Stimulated activated CD8-positive, alpha-beta memory T cell treated with anti-CD3 and anti-CD28 coated beads, Interleukin-15, amount 100 ng/mL, for 24 hours (primary cell): ENCODE measurements around the gene HDGFL2.
"Not testable (repeated sequence)": the region's sequence is repeated elsewhere in the genome, so short reads cannot be mapped to it uniquely, and the experiment has no call there.

ENCODE experiments used
- DNase-seq: peaks from one replicate; pipeline ENCODE4 v3.0.0-alpha.2; 2020; ENCODE audit warnings: low read depth

HDGFL2 gene

DNA sequence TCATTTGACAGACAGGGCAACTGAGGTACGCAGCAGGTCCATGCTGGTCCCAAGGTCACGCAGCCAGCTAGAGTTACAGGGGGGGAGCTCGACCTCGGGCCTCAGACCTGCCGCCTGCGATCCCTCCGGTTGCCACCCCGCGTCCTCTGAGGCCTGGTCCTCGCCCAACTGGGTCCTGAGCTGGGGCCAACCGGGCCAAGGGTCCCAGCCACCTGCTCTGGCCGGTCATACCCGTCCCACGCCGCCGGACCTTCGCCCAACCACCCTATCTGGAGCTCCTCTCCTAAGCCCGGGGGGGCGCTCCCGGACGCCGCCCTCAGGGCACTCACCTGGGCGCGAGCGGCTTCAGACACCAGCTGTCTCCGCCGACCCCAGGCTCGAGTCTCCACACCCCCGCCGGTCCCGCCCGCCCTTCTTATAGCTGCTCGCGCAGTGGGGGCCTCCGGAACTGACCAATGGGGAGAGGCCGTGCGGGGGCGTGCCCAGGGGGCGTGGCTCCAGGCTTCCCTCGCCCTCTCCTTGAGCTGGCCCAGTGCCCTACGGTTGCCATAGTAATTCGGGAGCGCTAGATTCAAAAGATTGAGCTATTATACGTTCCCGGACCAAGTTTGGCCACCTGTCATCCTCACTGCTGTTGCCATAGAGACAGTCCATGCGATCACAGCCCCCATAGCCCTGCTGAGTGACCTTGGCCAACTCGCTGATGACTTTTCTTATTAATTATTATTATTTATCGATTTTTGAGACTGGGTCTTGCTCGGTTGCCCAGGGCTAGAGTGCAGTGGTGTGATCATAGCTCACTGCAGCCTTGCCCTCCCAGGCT is 63.0 kb downstream of the HDGFL2 start, which contains the start of gene PLIN5:
PLIN5 (minus strand) TSS at position 389 of the 823 bp plus-strand sequence. CDS start 1,150 bp downstream, outside the sequence.
- no peak for DNase-seq

- no peak for DNase-seq
Measured at GRCh38 chr19:4536798-4537197, 64.7 kb downstream of the HDGFL2 start.

DNA sequence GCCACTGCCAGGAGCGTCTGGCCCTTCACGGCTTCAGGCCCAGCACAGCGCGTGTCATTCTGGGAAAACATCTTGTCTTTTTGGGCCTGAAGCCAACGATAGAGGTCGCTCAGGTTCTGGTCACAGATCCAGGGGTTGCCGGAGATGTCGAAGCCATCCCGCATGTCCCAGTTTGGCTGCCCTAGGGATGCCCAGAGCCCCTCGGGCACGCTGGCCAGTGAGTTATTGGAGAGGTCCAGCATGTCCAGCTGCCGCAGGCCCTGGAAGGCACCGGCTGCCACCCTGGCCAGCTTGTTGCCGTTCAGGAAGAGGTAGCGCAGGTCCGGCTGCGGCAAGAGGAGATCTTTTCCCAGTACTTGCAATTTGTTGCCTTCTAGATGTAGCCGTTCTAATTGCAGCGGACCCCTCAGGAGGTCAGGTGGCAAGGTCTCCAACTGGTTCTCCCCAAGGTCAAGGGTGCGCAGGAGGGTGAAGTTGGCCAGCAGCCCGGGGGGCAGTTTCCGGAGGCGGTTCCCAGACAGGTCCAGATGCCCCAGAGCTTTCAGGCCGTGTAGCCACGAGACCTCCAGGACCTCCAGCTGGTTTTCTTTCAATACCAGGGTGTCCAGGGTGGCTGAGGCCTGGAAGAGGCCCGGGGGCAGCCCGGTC is 66.0 kb downstream of the HDGFL2 start:
- no peak for DNase-seq

DNA sequence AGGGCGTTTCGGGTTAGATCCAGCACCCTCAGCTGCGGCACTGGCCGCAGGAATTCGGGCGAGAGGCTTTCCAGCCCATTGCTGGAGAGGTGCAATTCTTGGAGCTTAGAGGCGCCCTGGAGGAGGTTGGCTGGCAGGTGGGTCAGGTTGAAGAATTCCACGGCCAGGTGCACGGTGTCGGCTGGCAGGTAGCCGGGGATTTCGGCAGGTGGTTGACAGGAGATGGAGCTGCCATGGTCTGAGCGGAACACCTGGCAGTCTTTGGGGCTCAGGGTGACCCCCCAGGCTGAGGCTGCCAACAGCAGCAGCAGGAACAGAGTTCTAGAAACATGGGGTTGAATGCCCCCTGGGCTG is 66.5 kb downstream of the HDGFL2 start:
- DNase-seq, result no peak

- no peak for DNase-seq
Measured at GRCh38 chr19:4539169-4539692, 67.1 kb downstream of the HDGFL2 start.

DNA sequence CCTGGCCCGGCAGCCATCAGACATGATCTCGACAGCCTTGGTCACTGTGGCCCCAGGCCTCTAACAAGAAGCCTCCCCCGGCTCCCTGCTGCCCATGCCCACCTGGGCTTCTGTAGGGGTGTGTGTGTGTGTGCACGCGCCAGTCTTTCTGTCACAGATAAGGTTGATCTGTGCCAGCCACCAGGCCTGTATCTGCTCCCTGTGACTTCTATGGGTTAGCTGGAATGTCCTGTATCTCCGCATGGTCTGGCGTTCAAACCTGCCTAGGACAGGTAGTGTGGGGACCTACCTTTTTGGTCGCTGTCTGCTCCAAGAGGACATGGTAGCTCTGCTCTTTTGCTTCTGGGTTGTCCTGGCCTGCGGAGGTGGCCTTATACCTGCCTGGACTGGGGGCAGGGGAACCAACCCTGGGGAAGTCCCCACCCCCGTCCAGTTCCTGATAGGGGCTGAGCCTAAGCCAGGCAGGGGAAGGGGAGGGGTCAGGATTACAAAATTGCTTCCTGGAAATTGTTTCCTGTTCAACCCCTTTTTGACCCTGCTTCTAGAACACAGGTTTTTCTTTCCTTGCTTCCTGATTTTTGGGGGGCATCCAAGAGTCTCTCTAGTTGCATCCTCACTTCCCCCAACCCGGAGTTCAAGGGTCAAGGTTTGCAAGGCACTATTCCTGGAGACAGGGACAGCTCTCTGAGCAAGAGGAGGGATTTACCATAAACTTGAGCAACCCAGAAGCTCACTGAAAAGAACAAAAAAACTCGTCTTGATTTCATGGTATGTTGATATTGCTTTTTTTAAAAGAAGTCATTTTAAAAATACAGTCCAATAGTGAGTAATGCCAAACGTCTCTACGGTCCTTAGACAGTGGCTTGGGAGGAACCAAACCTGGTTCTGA is 67.8 kb downstream of the HDGFL2 start, which contains the start of gene LRG1:
LRG1 (minus strand) TSS at position 344 of the 889 bp plus-strand sequence; CDS start at position 321, 23 bp downstream.
- no peak for DNase-seq

GRCh38 chr19:4541114-4541805 is 69.2 kb downstream of the HDGFL2 start:
- no peak for DNase-seq

DNA sequence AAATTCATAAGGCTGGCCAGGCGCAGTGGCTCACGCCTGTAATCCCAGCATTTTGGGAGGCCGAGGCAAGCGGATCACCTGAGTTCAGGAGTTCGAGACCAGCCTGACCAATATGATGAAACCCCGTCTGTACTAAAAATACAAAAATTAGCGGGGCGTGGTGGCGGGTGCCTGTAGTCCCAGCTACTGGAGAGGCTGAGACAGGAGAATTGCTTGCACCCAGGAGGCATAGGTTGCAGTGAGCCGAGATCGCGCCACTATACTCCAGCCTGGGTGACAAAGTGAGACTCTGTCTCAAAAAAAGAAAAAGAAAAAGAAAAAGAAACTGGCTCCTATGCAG is 69.7 kb downstream of the HDGFL2 start:
- not testable (repeated sequence) for DNase-seq

- DNase-seq, result no peak
Measured at GRCh38 chr19:4542896-4543841, 71.1 kb downstream of the HDGFL2 start.

GRCh38 chr19:4543842-4544647 is 71.9 kb downstream of the HDGFL2 start:
- no peak for DNase-seq

GRCh38 chr19:4547303-4548237 is 75.5 kb downstream of the HDGFL2 start:
- DNase-seq, result no peak

- DNase-seq, result no peak
Measured at GRCh38 chr19:4548238-4548584, 76.1 kb downstream of the HDGFL2 start.

GRCh38 chr19:4550018-4550417 is 77.9 kb downstream of the HDGFL2 start:
- DNase-seq, result no peak

DNA sequence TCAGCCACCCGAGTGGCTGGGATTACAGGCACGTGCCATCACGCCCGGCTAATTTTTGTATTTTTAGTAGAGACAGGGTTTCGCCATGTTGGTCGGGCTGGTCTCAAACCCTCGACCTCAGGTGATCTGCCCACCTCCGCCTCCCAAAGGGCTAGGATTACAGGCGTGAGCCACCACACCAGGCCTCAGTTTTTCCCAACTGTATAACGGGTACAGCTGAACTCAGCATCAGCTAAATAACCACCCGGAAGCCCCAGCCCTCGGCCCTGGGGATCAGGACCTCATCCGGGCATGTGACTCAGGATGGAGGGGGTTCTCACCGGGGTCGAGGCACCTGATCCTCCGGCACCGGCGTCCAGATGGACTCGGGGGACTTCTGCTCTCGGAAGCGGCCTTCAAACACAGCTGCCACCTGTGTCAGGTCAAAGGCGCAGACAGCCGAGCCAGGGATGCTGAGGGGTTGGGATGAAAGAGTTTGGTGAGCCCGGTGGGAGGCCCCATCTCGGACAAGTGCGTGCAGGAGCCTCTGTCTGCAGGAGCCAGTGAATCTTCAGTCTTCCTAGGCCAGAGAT is 78.5 kb downstream of the HDGFL2 start:
- DNase-seq, result no peak
